GM23338 (cell line): ENCODE results near the gene METTL22.
A peak's percentile ranks its signal among the peaks of the same experiment; 100 is the strongest.

Source experiments
- CREB1 ChIP-seq: fragments of 250-450 bp; sonication (Bioruptor Pico); IDR thresholded peaks from 2 replicates; pipeline ENCODE4 v1.5.0; 2020; ENCODE audit warnings: low read depth, mild to moderate bottlenecking, moderate library complexity
- EZH2 ChIP-seq: fragments of 200-600 bp; sonication (generic); IDR thresholded peaks from one replicate; pipeline ENCODE4 v1.8.0; 2017; ENCODE audit warnings: antibody characterized with exemption, mild to moderate bottlenecking, low read depth; ENCODE audit not compliant: unreplicated experiment
- EZH2phosphoT487 ChIP-seq: fragments of 200-600 bp; sonication (generic); IDR thresholded peaks from one replicate; pipeline ENCODE4 v1.8.1; 2018; ENCODE audit warnings: antibody characterized with exemption; ENCODE audit not compliant: unreplicated experiment
- JUNB ChIP-seq: IDR thresholded peaks from one replicate; pipeline ENCODE4 v1.6.1; 2016; ENCODE audit warnings: antibody characterized with exemption; ENCODE audit not compliant: unreplicated experiment
- NANOG ChIP-seq: IDR thresholded peaks from 2 replicates; pipeline ENCODE4 v1.6.1; 2016; ENCODE audit warnings: antibody characterized with exemption, borderline replicate concordance
- POLR2AphosphoS5 ChIP-seq: IDR thresholded peaks from 2 replicates; pipeline ENCODE4 v1.6.1; 2016; ENCODE audit warnings: antibody characterized with exemption, low read depth
- REST ChIP-seq: IDR thresholded peaks from one replicate; pipeline ENCODE4 v1.6.1; 2018; ENCODE audit warnings: antibody characterized with exemption; ENCODE audit not compliant: unreplicated experiment
- ZNF114 ChIP-seq: fragments of 250-450 bp; sonication (Bioruptor Pico); IDR thresholded peaks from 2 replicates; pipeline ENCODE4 v1.5.0; 2020; ENCODE audit warnings: mild to moderate bottlenecking, moderate library complexity
- ZNF331 ChIP-seq: fragments of 250-450 bp; sonication (Bioruptor Pico); IDR thresholded peaks from 2 replicates; pipeline ENCODE4 v1.5.0; 2020; ENCODE audit warnings: low read depth, mild to moderate bottlenecking, moderate library complexity
- ZNF462 ChIP-seq: fragments of 250-450 bp; sonication (Bioruptor Pico); IDR thresholded peaks from 2 replicates; pipeline ENCODE4 v1.5.0; 2020; ENCODE audit warnings: mild to moderate bottlenecking, moderate library complexity
- TF ChIP-seq, protein P1 (sequence below), 2 experiments: fragments of 200-600 bp in 1 of 2; sonication (generic) in 1 of 2; conservative IDR thresholded peaks; 2 replicates each; pipeline versions ENCODE4 v1.5.1 to v1.6.1; 2016 to 2017; ENCODE audit warnings: antibody characterized with exemption in 2 of 2, low read depth in 2 of 2, mild to moderate bottlenecking in 2 of 2, moderate library complexity in 1 of 2

DNA sequence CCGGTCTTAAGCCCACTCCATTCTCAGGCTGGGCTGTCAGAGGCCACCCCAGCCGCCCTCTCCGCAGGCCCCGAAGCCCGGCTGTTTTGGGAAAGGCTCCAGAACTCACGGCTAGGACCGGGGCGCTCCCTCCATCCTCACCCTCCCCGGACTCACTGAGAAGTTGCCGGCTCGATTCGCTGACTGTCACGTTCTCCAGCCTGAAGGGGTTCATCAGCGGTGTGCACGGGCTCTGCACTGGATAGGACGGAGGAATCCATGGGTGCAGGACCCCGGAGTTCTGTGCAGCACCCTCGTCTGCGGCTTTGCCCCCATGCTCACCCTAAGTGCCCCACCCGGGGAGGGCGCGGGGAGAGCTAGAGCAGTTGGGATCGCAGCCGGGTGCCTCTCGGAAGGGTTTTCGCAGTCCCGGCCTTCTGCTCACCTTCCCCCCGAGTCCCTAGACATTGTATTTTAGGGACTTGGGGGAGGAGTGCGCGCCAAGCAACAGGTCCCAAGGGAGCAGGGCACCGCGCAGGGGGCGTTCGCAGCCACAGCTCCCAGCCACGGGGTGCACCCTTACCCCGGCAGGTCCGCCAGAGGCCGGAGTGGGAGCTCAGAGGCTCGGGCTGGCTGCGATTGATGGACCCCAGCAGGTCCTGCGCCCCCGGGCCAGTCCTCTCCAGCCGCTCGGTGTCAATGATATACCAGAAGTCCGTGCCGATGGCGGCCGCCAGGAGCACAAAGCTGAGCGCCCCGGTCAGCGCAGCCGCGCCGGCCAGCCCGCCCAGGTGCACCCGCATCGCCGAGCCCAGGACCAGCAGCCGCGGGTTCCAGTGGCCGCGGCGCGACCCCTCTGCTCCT lies 32.2 kb upstream of the METTL22 start:
- no peak for TF ChIP-seq EZH2phosphoT487
- TF ChIP-seq, protein P1, sequence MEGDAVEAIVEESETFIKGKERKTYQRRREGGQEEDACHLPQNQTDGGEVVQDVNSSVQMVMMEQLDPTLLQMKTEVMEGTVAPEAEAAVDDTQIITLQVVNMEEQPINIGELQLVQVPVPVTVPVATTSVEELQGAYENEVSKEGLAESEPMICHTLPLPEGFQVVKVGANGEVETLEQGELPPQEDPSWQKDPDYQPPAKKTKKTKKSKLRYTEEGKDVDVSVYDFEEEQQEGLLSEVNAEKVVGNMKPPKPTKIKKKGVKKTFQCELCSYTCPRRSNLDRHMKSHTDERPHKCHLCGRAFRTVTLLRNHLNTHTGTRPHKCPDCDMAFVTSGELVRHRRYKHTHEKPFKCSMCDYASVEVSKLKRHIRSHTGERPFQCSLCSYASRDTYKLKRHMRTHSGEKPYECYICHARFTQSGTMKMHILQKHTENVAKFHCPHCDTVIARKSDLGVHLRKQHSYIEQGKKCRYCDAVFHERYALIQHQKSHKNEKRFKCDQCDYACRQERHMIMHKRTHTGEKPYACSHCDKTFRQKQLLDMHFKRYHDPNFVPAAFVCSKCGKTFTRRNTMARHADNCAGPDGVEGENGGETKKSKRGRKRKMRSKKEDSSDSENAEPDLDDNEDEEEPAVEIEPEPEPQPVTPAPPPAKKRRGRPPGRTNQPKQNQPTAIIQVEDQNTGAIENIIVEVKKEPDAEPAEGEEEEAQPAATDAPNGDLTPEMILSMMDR (conservative IDR thresholded peaks at IDR 0.05; ENCODE audit: low read depth in 2 of 2), result no peak
- TF ChIP-seq POLR2AphosphoS5, result no peak
- TF ChIP-seq JUNB, result no peak
- no peak for TF ChIP-seq REST
- peak; percentile 27 for TF ChIP-seq EZH2
- TF ChIP-seq CREB1, result no peak
- no peak for TF ChIP-seq ZNF331
- no peak for TF ChIP-seq NANOG
- TF ChIP-seq ZNF114 (CRISPR knock-in tag), result no peak
- no peak for TF ChIP-seq ZNF462 (CRISPR knock-in tag)
